K562 (cell line): Measurements from ENCODE around the gene LGR6. TPM values are rescaled to one million over a fixed set of nuclear protein-coding genes. Genes with fewer than 3 reads are reported as not detected.

ENCODE experiments used
- BRD4 ChIP-seq: fragments of 200-600 bp; sonication (generic); IDR thresholded peaks from 2 replicates; pipeline ENCODE4 v1.6.1; 2017; ENCODE audit warnings: inconsistent platforms
- CBFA2T2 ChIP-seq: fragments of 450-650 bp; conservative IDR thresholded peaks from 2 replicates; pipeline ENCODE4 v1.6.1; 2017; ENCODE audit warnings: mild to moderate bottlenecking
- CBFA2T3 ChIP-seq: fragments of 450-650 bp; IDR thresholded peaks from 2 replicates; pipeline ENCODE4 v1.6.1; 2017
- CBX1 ChIP-seq: sonication (generic); IDR thresholded peaks from 2 replicates; pipeline ENCODE4 v1.6.1; 2016; ENCODE audit warnings: antibody characterized with exemption, low read depth, mild to moderate bottlenecking
- CREM ChIP-seq: IDR thresholded peaks from 2 replicates; pipeline ENCODE4 v1.6.1; 2014; ENCODE audit warnings: antibody characterized with exemption, low read depth
- ELF1 ChIP-seq: fragments of 200-800 bp; sonication (Bioruptor generic); IDR thresholded peaks from 2 replicates; pipeline ENCODE4 v1.6.1; 2016; ENCODE audit warnings: missing genetic modification characterization, missing compliant biosample characterization
- ESRRA ChIP-seq: fragments of 450-650 bp; IDR thresholded peaks from 2 replicates; pipeline ENCODE4 v1.6.1; 2014; ENCODE audit warnings: low read depth, mild to moderate bottlenecking, moderate library complexity, borderline replicate concordance
- GATAD2A ChIP-seq: fragments of 450-650 bp; IDR thresholded peaks from 2 replicates; pipeline ENCODE4 v1.6.1; 2017
- GTF2F1 ChIP-seq: IDR thresholded peaks from 2 replicates; pipeline ENCODE4 v1.6.1; 2011; ENCODE audit warnings: low read depth, low read length, improper control_type of control experiment
- HDAC8 ChIP-seq: fragments of 450-650 bp; IDR thresholded peaks from 2 replicates; pipeline ENCODE4 v1.6.1; 2016; ENCODE audit warnings: mild to moderate bottlenecking, missing genetic modification characterization, moderate library complexity, missing compliant biosample characterization
- IFI16 ChIP-seq: fragments of 250-450 bp; sonication (Bioruptor Pico); IDR thresholded peaks from 2 replicates; pipeline ENCODE4 v2.1.2; 2022; ENCODE audit warnings: mild to moderate bottlenecking, inconsistent platforms
- KLF16 ChIP-seq: IDR thresholded peaks from 2 replicates; pipeline ENCODE4 v1.6.1; 2016; ENCODE audit warnings: antibody characterized with exemption
- L3MBTL2 ChIP-seq: fragments of 450-650 bp; IDR thresholded peaks from 2 replicates; pipeline ENCODE4 v1.6.1; 2016; ENCODE audit warnings: mild to moderate bottlenecking, moderate library complexity
- LCOR ChIP-seq: sonication (generic); formaldehyde crosslinking; IDR thresholded peaks from 2 replicates; pipeline ENCODE4 v1.8.0; 2022; ENCODE audit warnings: mild to moderate bottlenecking, missing genetic modification reagents
- LEF1 ChIP-seq: fragments of 450-650 bp; IDR thresholded peaks from 2 replicates; pipeline ENCODE4 v1.6.1; 2016; ENCODE audit warnings: mild to moderate bottlenecking
- MEIS2 ChIP-seq: fragments of 450-650 bp; IDR thresholded peaks from 2 replicates; pipeline ENCODE4 v1.6.1; 2014; ENCODE audit warnings: mild to moderate bottlenecking; ENCODE audit not compliant: partially characterized antibody
- NR2C1 ChIP-seq, 2 experiments: fragments of 450-650 bp; IDR thresholded peaks; 2 replicates each; pipeline ENCODE4 v1.6.1; 2017; ENCODE audit warnings: mild to moderate bottlenecking in 2 of 2, antibody characterized with exemption in 1 of 2, inconsistent platforms in 1 of 2, missing compliant biosample characterization in 1 of 2, missing genetic modification characterization in 1 of 2
- POLR2AphosphoS5 ChIP-seq: IDR thresholded peaks from 2 replicates; pipeline ENCODE4 v1.6.1; 2011; ENCODE audit warnings: mild to moderate bottlenecking, low read depth, low read length, moderate library complexity; ENCODE audit not compliant: control insufficient read depth, insufficient read depth
- POLR2G ChIP-seq: fragments of 200-400 bp; formaldehyde crosslinking; IDR thresholded peaks from 2 replicates; pipeline ENCODE4 v1.6.1; 2017; ENCODE audit warnings: low read depth, mild to moderate bottlenecking, antibody characterized with exemption, low read length, moderate library complexity
- RCOR1 ChIP-seq, 2 experiments: IDR thresholded peaks; 2 replicates each; pipeline ENCODE4 v1.6.1; 2012; ENCODE audit warnings: low read depth in 2 of 2, low read length in 2 of 2, borderline replicate concordance in 1 of 2, improper control_type of control experiment in 1 of 2
- SMARCA5 ChIP-seq: fragments of 450-650 bp; IDR thresholded peaks from 2 replicates; pipeline ENCODE4 v1.6.1; 2016
- SNAPC5 ChIP-seq: fragments of 250-450 bp; sonication (Bioruptor Pico); IDR thresholded peaks from 2 replicates; pipeline ENCODE4 v1.8.0; 2021; ENCODE audit warnings: moderate library complexity, mild to moderate bottlenecking, inconsistent platforms
- STAG1 ChIP-seq: sonication (generic); formaldehyde crosslinking; IDR thresholded peaks from 2 replicates; pipeline ENCODE4 v1.5.0; 2020; ENCODE audit warnings: missing genetic modification reagents, borderline replicate concordance
- TFAP4 ChIP-seq: sonication (generic); formaldehyde crosslinking; IDR thresholded peaks from 2 replicates; pipeline ENCODE4 v1.8.0; 2022; ENCODE audit warnings: missing genetic modification reagents, mild to moderate bottlenecking, moderate library complexity, borderline replicate concordance
- U2AF2 ChIP-seq: fragments of 200-400 bp; formaldehyde crosslinking; optimal IDR thresholded peaks from 2 replicates; pipeline ENCODE3; 2017; ENCODE audit warnings: low read depth, mild to moderate bottlenecking, low read length
- USF1 ChIP-seq: sonication (generic); formaldehyde crosslinking; IDR thresholded peaks from 2 replicates; pipeline ENCODE4 v1.9.0; 2022; ENCODE audit warnings: mild to moderate bottlenecking, missing genetic modification reagents
- ZBTB1 ChIP-seq: sonication (generic); formaldehyde crosslinking; IDR thresholded peaks from 2 replicates; pipeline ENCODE4 v1.8.1; 2023; ENCODE audit warnings: missing genetic modification reagents, low read depth, mild to moderate bottlenecking, borderline replicate concordance
- ZNF24 ChIP-seq: fragments of 450-650 bp; IDR thresholded peaks from 2 replicates; pipeline ENCODE4 v1.6.1; 2016
- ZNF263 ChIP-seq: sonication (generic); formaldehyde crosslinking; IDR thresholded peaks from 2 replicates; pipeline ENCODE4 v1.8.0; 2022; ENCODE audit warnings: mild to moderate bottlenecking, missing genetic modification reagents, borderline replicate concordance
- ZNF354B ChIP-seq: fragments of 250-450 bp; sonication (Bioruptor Pico); IDR thresholded peaks from 2 replicates; pipeline ENCODE4 v1.4.0; 2020
- ZNF668 ChIP-seq: fragments of 250-450 bp; sonication (Bioruptor Pico); IDR thresholded peaks from 2 replicates; pipeline ENCODE4 v1.8.0; 2022; ENCODE audit warnings: mild to moderate bottlenecking, inconsistent platforms
- polyA plus RNA-seq, 8 experiments: library from polyadenylated mRNA; depleted of rRNA in 4 of 8; stranded (reverse) in 5 of 8; unstranded in 3 of 8; fragments of >200 nt; fragmentation: Nextera tagmentation in 2 of 8; fragmentation: Illumina TruSeq in 1 of 8; extraction: Ambion mirVana in 2 of 8; extraction: Trizol in 1 of 8; gene quantifications; 2 replicates each; pipeline versions ENCODE4 v1.2.1 to v1.2.3, GENCODE V29; 2011 to 2014; ENCODE audit warnings: inconsistent platforms in 1 of 8, missing spikeins in 1 of 8
- total RNA-seq, 7 experiments: library from RNA; depleted of rRNA in 6 of 7; stranded (reverse); fragments of >200 nt in 6 of 7; fragmentation: Illumina TruSeq in 2 of 7; extraction: Trizol in 2 of 7; gene quantifications; 2 replicates each; pipeline versions ENCODE4 v1.2.1 to v1.2.3, GENCODE V29; 2011 to 2021; ENCODE audit warnings: low replicate concordance in 1 of 7

LGR6 gene
- total and polyA plus RNA-seq, 9 of the 15 experiments (the other 6 are each of a cell fraction or from before 2014, with no cell fraction given), result 0.01 to 0.54 (median 0.17) TPM; not detected in 1

GRCh38 chr1:202203238-202204039, 9.8 kb downstream of the LGR6 start (continued):
- TF ChIP-seq TFAP4 (CRISPR knock-in tag) (peak; percentile 29; the same call in 1 of the 2 replicates), ZBTB1 (CRISPR knock-in tag) (no peak), ZNF668 (CRISPR knock-in tag) (no peak), STAG1 (CRISPR knock-in tag) (no peak), GATAD2A (no peak), LEF1 (no peak), ZNF354B (CRISPR knock-in tag) (no peak), ELF1 (tag) (peak; percentile 86), CBX1 (0 out of 2 replicates have a peak, but pooled peaks have one; percentile 13), ESRRA (no peak), SMARCA5 (no peak), SNAPC5 (CRISPR knock-in tag) (no peak), L3MBTL2 (no peak), USF1 (no peak), CREM (peak; percentile 44), NR2C1 (IDR thresholded peaks at IDR 0.05) (no peak), NR2C1 (tag; IDR thresholded peaks at IDR 0.05) (0 out of 2 replicates have a peak, but pooled peaks have one; percentile 23), CBFA2T2 (peak; percentile 76), U2AF2 (no peak), LCOR (no peak), HDAC8 (tag) (no peak), POLR2AphosphoS5 (0 out of 2 replicates have a peak, but pooled peaks have one; percentile 35), KLF16 (peak; percentile 38; the same call in 1 of the 2 replicates), ZNF263 (CRISPR knock-in tag) (no peak), POLR2G (no peak), ZNF24 (peak; percentile 99), MEIS2 (peak; percentile 62), CBFA2T3 (peak; percentile 87), IFI16 (CRISPR knock-in tag) (no peak), RCOR1 (IDR thresholded peaks at IDR 0.05; ENCODE audit: borderline replicate concordance in 1 of 2, low read depth in 2 of 2, low read length in 2 of 2) (peak in 1 of 2 experiments; percentile 81; a peak in 2 of 4 replicates), BRD4 (no peak), GTF2F1 (no peak)
